K562 (cell line): Measurements from ENCODE around the gene TOM1L2. TPM values are rescaled to one million over a fixed set of nuclear protein-coding genes. Genes with fewer than 3 reads are reported as not detected.

Experiments
- CCAR2 ChIP-seq: fragments of 200-400 bp; formaldehyde crosslinking; IDR thresholded peaks from 2 replicates; pipeline ENCODE4 v1.6.1; 2017; ENCODE audit warnings: mild to moderate bottlenecking, low read depth, low read length
- DMBX1 ChIP-seq: fragments of 250-450 bp; sonication (Bioruptor Pico); IDR thresholded peaks from 2 replicates; pipeline ENCODE4 v1.8.0; 2022; ENCODE audit warnings: inconsistent platforms, mild to moderate bottlenecking, moderate library complexity, borderline replicate concordance
- ELF2 ChIP-seq: fragments of 250-450 bp; sonication (Bioruptor Pico); IDR thresholded peaks from 2 replicates; pipeline ENCODE4 v1.5.0; 2021; ENCODE audit warnings: mild to moderate bottlenecking
- FOXA3 ChIP-seq, 2 experiments: fragments of 450-650 bp in 1 of 2; sonication (generic) in 1 of 2; formaldehyde crosslinking; IDR thresholded peaks in 1 of 2; conservative IDR thresholded peaks in 1 of 2; 2 replicates each; pipeline versions ENCODE4 v1.4.0 to v1.8.0; 2020 to 2022; ENCODE audit warnings: mild to moderate bottlenecking in 2 of 2, missing genetic modification reagents in 1 of 2
- GABPA ChIP-seq: fragments of 200-800 bp; sonication (Bioruptor generic); conservative IDR thresholded peaks from 2 replicates; pipeline ENCODE4 v1.6.1; 2016; ENCODE audit warnings: low read depth, missing genetic modification characterization, missing compliant biosample characterization
- MTA1 ChIP-seq: fragments of 450-650 bp; IDR thresholded peaks from 2 replicates; pipeline ENCODE4 v1.6.1; 2017; ENCODE audit warnings: borderline replicate concordance
- MTA3 ChIP-seq: fragments of 450-650 bp; formaldehyde crosslinking; IDR thresholded peaks from 2 replicates; pipeline ENCODE4 v1.6.1; 2017; ENCODE audit warnings: mild to moderate bottlenecking, borderline replicate concordance
- NCOA2 ChIP-seq, 2 experiments: fragments of 450-650 bp; IDR thresholded peaks; 2 replicates each; pipeline ENCODE4 v1.6.1; 2018; ENCODE audit warnings: mild to moderate bottlenecking in 2 of 2, moderate library complexity in 1 of 2; ENCODE audit not compliant: partially characterized antibody in 2 of 2
- PHB ChIP-seq: fragments of 250-450 bp; sonication (Bioruptor Pico); IDR thresholded peaks from 2 replicates; pipeline ENCODE4 v1.5.0; 2021
- RAD51 ChIP-seq: fragments of 450-650 bp; IDR thresholded peaks from 2 replicates; pipeline ENCODE4 v1.7.1; 2016; ENCODE audit warnings: low read depth, mild to moderate bottlenecking, borderline replicate concordance
- RUNX1 ChIP-seq: sonication (generic); IDR thresholded peaks from 2 replicates; pipeline ENCODE4 v1.6.1; 2016; ENCODE audit warnings: antibody characterized with exemption, low read depth
- TCF3 ChIP-seq: sonication (generic); formaldehyde crosslinking; IDR thresholded peaks from 2 replicates; pipeline ENCODE4 v1.4.0; 2020; ENCODE audit warnings: mild to moderate bottlenecking, missing genetic modification reagents
- ZC3H8 ChIP-seq: fragments of 450-650 bp; IDR thresholded peaks from 2 replicates; pipeline ENCODE4 v1.6.1; 2017
- ZKSCAN3 ChIP-seq: fragments of 250-450 bp; sonication (Bioruptor Pico); IDR thresholded peaks from 2 replicates; pipeline ENCODE4 v1.4.0; 2020
- ZNF57 ChIP-seq: fragments of 450-650 bp; formaldehyde crosslinking; IDR thresholded peaks from 2 replicates; pipeline ENCODE4 v1.4.0; 2020; ENCODE audit warnings: mild to moderate bottlenecking, moderate library complexity
- ZNF584 ChIP-seq: fragments of 200-800 bp; sonication (Bioruptor generic); IDR thresholded peaks from 2 replicates; pipeline ENCODE4 v1.6.1; 2016; ENCODE audit warnings: low read depth, mild to moderate bottlenecking, missing genetic modification characterization, missing compliant biosample characterization
- ZNF76 ChIP-seq: fragments of 250-450 bp; sonication (Bioruptor Pico); IDR thresholded peaks from 2 replicates; pipeline ENCODE4 v1.4.0; 2020; ENCODE audit warnings: mild to moderate bottlenecking, moderate library complexity, borderline replicate concordance
- ZNF764 ChIP-seq: fragments of 250-450 bp; sonication (Bioruptor Pico); IDR thresholded peaks from 2 replicates; pipeline ENCODE4 v1.4.0; 2020; ENCODE audit warnings: low read depth, mild to moderate bottlenecking, moderate library complexity
- polyA plus RNA-seq, 8 experiments: library from polyadenylated mRNA; depleted of rRNA in 4 of 8; stranded (reverse) in 5 of 8; unstranded in 3 of 8; fragments of >200 nt; fragmentation: Nextera tagmentation in 2 of 8; fragmentation: Illumina TruSeq in 1 of 8; extraction: Ambion mirVana in 2 of 8; extraction: Trizol in 1 of 8; gene quantifications; 2 replicates each; pipeline versions ENCODE4 v1.2.1 to v1.2.3, GENCODE V29; 2011 to 2014; ENCODE audit warnings: inconsistent platforms in 1 of 8, missing spikeins in 1 of 8
- total RNA-seq, 7 experiments: library from RNA; depleted of rRNA in 6 of 7; stranded (reverse); fragments of >200 nt in 6 of 7; fragmentation: Illumina TruSeq in 2 of 7; extraction: Trizol in 2 of 7; gene quantifications; 2 replicates each; pipeline versions ENCODE4 v1.2.1 to v1.2.3, GENCODE V29; 2011 to 2021; ENCODE audit warnings: low replicate concordance in 1 of 7
- TF ChIP-seq, protein P1 (sequence below): sonication (generic); formaldehyde crosslinking; IDR thresholded peaks from 2 replicates; pipeline ENCODE4 v1.5.0; 2020; ENCODE audit warnings: missing genetic modification reagents
- TF ChIP-seq, protein P2 (sequence below): fragments of 450-650 bp; formaldehyde crosslinking; IDR thresholded peaks from 2 replicates; pipeline ENCODE4 v1.4.0; 2022; ENCODE audit warnings: missing genetic modification characterization
- TF ChIP-seq, protein P3 (sequence below): fragments of 450-650 bp; formaldehyde crosslinking; IDR thresholded peaks from 2 replicates; pipeline ENCODE4 v1.4.0; 2020; ENCODE audit warnings: mild to moderate bottlenecking, moderate library complexity
- TF ChIP-seq, protein P4 (sequence below): fragments of 450-650 bp; conservative IDR thresholded peaks from 2 replicates; pipeline ENCODE4 v1.6.1; 2016; ENCODE audit warnings: missing genetic modification characterization, low read depth, mild to moderate bottlenecking, missing compliant biosample characterization, moderate library complexity
- TF ChIP-seq, protein P5 (sequence below): sonication (generic); formaldehyde crosslinking; IDR thresholded peaks from 2 replicates; pipeline ENCODE4 v1.9.0; 2022; ENCODE audit warnings: mild to moderate bottlenecking, missing genetic modification reagents
- TF ChIP-seq, protein P6 (sequence below): fragments of 450-650 bp; conservative IDR thresholded peaks from 2 replicates; pipeline ENCODE4 v1.6.1; 2016; ENCODE audit warnings: missing genetic modification characterization, low read depth, mild to moderate bottlenecking, control low read depth, missing compliant biosample characterization

Gene TOM1L2
- total and polyA plus RNA-seq, 9 of the 15 experiments (the other 6 are each of a cell fraction or from before 2014, with no cell fraction given): 0.07 to 6.0 (median 2.5) TPM

DNA sequence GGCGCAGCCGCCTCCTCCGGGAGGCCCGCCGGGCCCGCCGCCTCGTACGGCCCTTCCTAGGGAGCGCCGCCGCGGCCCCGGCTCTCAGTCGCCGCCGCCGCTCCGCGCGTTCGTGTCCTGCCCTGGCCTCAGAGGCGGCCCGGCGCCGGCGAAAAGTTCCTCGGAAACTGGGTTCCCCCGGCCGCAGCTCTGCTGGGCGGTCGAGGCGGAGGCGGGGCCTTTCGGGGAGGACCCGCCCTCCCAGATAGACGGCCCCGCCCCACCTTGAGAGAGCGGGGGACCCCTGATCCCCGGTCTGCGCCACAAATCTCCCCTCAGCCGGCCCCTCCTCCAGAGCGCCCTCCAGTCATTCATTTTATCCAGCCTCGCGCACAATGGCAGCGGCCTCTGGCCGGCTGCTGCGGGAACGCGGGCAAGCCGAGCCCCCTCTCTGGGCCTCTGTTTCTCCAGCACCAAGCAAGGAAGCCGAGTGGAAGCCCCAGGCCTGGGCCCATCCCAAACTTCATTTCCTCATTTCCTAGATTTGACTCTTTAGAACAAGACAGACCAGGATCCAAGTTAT, 135.3 kb downstream of the TOM1L2 start, which contains the start of gene SREBF1 (continued):
- TF ChIP-seq, protein P1, sequence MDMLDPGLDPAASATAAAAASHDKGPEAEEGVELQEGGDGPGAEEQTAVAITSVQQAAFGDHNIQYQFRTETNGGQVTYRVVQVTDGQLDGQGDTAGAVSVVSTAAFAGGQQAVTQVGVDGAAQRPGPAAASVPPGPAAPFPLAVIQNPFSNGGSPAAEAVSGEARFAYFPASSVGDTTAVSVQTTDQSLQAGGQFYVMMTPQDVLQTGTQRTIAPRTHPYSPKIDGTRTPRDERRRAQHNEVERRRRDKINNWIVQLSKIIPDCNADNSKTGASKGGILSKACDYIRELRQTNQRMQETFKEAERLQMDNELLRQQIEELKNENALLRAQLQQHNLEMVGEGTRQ (CRISPR knock-in tag): no peak
- TF ChIP-seq CCAR2 (no peak), ZC3H8 (no peak), MTA1 (no peak), NCOA2 (IDR thresholded peaks at IDR 0.05; ENCODE audit: partially characterized antibody in 2 of 2) (no peak), PHB (no peak), FOXA3 (CRISPR knock-in tag; conservative IDR thresholded peaks at IDR 0.05 in 1 of 2, IDR thresholded peaks at IDR 0.05 in 1 of 2) (no peak), ELF2 (CRISPR knock-in tag) (no peak), RAD51 (no peak), ZNF764 (CRISPR knock-in tag) (no peak), RUNX1 (no peak), TCF3 (CRISPR knock-in tag) (no peak), GABPA (tag) (no peak), ZNF57 (CRISPR knock-in tag) (no peak), MTA3 (no peak), ZNF584 (CRISPR knock-in tag) (no peak), ZKSCAN3 (CRISPR knock-in tag) (no peak), ZNF76 (CRISPR knock-in tag) (no peak), DMBX1 (CRISPR knock-in tag) (no peak)
- TF ChIP-seq, protein P2, sequence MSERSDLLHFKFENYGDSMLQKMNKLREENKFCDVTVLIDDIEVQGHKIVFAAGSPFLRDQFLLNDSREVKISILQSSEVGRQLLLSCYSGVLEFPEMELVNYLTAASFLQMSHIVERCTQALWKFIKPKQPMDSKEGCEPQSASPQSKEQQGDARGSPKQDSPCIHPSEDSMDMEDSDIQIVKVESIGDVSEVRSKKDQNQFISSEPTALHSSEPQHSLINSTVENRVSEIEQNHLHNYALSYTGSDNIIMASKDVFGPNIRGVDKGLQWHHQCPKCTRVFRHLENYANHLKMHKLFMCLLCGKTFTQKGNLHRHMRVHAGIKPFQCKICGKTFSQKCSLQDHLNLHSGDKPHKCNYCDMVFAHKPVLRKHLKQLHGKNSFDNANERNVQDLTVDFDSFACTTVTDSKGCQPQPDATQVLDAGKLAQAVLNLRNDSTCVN: no peak
- TF ChIP-seq, protein P3, sequence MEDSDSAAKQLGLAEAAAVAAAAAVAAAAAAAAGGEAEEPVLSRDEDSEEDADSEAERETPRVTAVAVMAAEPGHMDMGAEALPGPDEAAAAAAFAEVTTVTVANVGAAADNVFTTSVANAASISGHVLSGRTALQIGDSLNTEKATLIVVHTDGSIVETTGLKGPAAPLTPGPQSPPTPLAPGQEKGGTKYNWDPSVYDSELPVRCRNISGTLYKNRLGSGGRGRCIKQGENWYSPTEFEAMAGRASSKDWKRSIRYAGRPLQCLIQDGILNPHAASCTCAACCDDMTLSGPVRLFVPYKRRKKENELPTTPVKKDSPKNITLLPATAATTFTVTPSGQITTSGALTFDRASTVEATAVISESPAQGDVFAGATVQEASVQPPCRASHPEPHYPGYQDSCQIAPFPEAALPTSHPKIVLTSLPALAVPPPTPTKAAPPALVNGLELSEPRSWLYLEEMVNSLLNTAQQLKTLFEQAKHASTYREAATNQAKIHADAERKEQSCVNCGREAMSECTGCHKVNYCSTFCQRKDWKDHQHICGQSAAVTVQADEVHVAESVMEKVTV: no peak
- TF ChIP-seq, protein P4, sequence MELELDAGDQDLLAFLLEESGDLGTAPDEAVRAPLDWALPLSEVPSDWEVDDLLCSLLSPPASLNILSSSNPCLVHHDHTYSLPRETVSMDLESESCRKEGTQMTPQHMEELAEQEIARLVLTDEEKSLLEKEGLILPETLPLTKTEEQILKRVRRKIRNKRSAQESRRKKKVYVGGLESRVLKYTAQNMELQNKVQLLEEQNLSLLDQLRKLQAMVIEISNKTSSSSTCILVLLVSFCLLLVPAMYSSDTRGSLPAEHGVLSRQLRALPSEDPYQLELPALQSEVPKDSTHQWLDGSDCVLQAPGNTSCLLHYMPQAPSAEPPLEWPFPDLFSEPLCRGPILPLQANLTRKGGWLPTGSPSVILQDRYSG (tag): no peak
- TF ChIP-seq, protein P5, sequence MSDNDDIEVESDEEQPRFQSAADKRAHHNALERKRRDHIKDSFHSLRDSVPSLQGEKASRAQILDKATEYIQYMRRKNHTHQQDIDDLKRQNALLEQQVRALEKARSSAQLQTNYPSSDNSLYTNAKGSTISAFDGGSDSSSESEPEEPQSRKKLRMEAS: no peak
- TF ChIP-seq, protein P6, sequence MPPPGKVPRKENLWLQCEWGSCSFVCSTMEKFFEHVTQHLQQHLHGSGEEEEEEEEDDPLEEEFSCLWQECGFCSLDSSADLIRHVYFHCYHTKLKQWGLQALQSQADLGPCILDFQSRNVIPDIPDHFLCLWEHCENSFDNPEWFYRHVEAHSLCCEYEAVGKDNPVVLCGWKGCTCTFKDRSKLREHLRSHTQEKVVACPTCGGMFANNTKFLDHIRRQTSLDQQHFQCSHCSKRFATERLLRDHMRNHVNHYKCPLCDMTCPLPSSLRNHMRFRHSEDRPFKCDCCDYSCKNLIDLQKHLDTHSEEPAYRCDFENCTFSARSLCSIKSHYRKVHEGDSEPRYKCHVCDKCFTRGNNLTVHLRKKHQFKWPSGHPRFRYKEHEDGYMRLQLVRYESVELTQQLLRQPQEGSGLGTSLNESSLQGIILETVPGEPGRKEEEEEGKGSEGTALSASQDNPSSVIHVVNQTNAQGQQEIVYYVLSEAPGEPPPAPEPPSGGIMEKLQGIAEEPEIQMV (tag): no peak
